ENCODE data around the gene TTC32. TPM values are rescaled to one million over a fixed set of nuclear protein-coding genes. Genes with fewer than 3 reads are reported as not detected.
A peak's percentile ranks its signal among the peaks of the same experiment; 100 is the strongest.

TTC32 gene
- polyA plus RNA-seq, 5 donors, result 23.5 to 45.3 (median 35.2) TPM

DNA sequence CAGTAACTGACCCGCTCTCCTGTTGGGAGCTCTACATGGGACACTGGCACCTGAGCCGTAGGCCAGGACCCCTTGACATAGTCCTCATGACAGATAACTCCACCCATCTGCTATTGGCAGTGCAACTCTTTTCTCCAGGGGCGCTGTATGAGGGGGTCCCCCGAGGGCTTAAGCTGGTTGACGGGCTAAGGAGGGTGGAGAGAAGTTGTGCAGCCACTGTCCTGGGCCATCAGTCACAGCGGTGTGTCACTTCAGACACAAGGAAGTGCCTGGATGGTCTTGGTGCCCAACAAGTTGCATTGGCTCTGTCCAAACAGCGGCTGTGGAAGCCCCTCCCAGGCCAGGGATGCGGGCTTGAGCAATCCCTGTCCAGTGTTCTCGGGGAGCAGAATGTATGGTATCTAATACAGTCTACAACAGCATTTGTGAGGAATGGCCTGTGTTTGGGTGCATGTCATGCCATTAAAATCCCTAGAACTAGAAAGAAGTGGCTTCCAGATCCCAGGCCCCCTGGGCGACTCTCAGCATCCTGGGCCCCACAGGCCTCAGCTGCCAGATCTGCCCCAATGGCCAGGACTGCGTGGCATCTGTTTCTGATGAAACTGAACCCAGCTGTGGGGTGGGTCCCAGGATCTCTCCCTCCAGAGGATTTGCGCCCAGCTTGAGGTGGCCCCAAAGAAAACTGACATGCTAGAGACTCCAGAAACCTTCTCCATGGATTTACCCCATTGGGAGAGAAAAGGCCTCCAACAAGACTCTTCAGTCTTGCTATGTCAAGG lies 23.3 kb downstream of the TTC32 start:
- no peak for DNase-seq

DNA sequence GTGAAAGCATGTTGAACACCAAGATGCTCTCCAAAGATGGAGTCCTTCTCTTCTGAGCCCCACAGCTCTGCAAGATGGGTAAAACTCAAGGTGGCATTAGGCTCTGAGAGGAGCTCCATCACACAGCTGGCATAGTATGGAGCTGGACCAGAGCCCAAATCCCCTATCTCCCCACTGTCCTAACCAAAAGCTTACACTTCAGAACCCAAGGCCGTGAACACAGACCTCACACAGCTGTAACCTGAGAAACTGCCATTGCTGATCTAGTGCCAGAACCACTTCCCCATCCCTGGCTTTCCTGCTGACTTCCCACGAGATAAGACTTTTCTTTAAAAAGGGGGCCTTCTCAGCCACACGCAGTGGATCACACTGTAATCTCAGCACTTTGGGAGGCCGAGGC lies 25.0 kb downstream of the TTC32 start:
- DNase-seq, result no peak

DNA sequence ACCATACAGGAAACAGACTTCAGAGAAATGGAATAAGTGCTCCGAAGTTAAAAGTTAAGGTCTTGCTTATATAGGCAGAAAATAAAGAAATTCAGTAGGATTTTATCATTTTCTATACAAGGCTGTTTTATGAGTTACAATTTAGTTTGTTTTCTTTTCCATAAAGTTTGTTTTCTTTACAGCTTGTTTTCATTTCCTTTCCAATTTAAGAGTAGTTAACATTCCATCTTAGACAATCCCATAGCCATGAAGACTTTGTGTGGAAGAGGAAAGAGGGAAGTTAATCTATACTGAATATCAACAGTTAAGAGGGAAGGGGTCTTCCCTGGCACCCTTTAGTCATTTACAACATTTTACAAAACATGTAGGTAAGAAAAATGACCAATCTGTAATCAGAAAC lies 26.5 kb downstream of the TTC32 start:
- DNase-seq, result no peak

DNA sequence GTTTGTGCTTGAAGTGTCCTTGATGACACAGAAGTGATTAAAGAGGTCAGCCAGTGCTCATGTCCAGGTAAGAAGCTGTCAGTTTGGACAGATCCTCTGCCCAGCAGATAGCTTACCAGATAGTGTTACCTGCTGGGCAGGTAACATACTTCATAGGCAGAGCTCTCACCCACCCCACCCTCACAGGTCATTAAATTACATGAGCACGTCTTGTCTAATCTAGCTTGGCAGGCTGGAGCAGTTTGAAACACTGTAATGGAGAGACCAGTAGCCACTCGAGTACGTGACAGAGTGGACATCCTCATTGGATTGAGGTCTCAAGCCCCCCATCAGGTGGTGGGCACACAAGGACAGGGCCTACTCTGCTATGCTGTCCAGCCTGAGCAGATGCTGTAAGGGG lies 27.1 kb downstream of the TTC32 start:
- DNase-seq, result no peak

DNA sequence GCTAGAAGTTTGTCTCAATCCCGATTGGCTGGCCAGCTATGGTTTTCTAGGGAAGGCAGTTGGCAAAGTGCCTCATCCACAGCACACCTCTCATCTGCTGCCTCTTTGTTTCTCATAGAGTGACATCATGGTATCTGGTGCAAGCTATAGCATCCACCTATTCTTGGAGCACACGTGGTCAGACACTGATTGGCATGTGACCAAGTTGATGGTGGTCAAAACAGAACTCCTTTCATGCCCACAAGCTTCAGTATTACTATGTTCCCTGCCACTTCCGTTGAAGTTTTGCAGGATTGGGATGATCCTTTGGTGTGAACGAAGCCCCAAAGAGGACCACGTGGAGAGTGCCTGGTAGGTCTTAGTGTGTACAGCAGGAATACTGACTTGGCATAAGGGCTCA lies 28.8 kb downstream of the TTC32 start:
- DNase-seq, result no peak

DNA sequence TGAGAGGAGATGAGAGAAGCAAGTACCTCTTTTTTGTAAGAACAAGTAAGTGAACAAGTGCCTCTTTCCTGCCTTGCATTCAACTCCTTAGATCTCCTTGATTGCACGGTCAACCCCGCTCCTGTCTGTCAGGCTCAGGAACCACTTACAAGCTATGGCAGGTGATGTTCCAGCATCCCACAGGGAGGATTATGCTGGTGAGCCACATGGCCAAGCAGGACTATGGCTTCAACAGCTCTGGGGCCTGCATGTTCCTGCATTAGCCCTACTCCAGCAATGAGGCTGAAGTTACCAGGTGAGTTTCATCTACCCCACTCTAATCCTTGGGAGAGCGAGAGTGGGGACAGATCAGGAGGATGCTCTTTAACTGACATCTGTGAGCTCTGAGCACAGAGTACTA lies 29.5 kb downstream of the TTC32 start:
- no peak for DNase-seq

DNA sequence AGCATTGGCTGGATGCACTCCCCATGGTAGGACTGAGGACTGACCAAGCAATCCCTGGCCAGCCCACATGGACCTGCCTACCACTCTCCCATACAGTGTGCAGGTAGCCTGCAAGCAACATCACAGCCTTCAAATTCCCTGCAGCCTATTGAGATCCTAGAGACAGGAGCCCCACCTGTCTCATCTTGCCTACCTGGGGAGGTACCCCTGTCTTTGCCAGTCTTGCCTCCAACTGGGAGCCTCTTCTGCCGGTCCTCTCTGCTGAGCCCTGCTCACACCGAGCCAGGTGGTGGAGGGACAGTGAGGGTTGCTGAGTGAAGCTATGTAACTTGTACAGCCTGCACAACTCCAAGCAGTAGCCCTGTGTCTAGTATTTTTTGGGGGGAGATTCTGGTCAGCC lies 29.9 kb downstream of the TTC32 start:
- no peak for DNase-seq

DNA sequence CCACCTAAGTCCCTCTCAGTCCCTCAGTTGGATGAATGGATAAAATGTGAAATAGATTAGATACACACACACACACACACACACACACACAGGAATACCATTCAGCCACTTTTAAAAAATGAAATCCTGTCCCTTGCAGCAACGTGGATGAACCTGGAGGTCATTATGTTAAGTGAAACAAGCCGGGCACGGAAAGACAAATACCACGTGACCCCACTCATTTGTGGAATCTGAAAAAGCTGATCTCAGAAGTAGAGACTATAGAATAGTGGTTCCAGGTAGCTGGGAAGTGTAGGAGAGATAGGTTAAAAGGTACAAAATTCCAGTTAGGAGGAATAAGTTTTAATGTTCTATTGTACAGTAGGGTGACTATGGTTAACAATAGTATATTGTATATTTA lies 31.0 kb downstream of the TTC32 start:
- no peak for DNase-seq

DNA sequence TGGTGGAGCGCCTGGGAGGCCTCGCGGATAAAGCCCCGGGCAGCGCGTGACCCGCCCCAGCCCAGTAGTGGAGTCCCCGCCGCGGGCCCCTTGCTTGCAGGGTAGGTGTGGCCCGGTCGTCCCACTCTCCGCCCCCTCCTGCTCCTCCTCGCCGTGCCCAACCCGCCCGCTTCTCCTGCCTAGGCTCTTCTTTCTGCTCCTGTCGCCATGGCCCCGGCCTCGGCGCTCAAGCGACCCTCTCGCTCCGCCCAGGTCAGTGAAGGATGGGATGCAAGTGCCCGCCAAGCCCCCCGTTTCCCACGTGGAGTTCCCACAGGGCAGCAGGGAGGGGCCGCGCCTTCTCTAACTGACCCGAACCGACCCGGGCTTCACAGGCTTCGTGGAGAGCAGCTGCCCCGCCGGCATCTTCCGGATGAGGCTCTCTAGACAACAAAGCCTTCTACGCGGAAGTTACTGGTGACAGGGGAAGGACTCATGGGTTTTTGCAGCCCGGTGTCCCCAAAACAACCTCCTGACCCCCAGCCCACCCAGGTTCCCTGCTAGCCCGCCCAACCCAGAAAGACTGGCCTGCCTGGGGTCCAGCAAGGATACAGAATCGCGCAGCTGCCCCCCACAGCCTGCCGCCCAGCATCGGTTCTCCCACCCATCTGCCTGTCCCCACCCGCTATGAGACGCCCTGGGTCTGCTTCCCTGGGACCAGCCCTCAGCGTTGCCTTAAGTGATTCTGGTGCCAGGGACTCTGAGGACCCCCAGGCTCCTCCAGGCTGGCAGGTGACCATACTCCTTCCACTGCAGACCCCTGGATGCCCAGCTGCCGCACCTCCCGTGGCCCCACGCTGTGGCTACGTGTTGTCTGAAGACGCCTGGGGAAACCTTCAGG lies 32.8 kb downstream of the TTC32 start:
- peak; percentile 47 to 52 for DNase-seq

DNA sequence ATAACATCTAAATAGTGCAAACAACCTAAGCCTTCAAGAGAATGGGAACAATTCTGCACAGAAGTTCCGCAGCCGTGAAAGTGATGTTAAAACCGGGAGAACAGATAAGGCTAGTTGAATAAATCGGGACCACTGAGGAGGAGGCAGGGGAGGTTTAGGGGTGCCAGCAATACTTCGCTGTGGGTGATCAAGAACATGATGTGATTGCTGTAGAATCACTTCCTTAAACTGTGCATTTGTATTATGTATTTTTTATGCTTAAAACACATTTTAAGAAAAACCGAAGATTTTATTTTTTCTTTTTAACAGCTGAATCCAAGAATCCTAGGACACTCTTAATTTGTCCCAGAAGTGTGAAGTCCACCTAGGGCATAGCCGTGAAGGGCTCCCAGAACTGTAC lies 33.6 kb downstream of the TTC32 start:
- no peak for DNase-seq

DNA sequence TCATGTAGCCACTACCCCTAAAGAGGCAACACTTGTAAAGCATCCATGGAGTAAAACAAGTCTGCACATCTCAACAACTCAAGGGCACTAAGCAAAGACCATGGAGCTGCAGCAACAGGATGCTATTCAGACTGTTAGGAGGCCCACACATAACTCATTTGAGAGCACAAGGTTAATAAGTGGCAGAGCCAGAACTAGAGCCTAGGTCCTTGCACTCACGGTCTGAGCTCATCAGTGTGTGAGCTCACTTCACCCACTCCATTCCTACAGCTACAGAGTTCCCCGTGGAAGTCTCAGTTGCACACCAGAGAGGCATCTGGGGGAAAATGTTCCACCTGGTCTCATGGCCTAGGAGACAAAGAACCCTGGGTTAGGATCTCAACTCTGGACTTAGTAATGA lies 35.0 kb downstream of the TTC32 start:
- no peak for DNase-seq

DNA sequence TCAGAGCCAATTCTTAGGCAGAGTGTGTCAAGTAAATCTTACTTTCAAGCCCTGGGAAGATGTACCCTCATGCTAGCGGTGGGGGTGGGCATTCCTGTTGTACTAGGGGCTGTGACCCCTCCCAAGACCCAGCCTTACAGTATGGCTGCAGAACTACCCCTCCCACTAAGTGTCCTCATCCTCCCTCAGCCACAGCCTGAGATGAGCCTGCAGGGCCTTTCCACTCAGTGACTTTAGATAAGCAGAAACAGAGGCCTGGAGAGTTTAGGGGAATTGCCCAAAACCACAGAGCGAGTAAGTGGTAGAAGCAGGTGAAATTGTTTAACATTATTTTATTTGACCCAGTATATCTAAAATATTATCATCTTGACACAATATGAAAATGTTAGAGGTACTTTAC lies 36.6 kb downstream of the TTC32 start:
- no peak for DNase-seq

DNA sequence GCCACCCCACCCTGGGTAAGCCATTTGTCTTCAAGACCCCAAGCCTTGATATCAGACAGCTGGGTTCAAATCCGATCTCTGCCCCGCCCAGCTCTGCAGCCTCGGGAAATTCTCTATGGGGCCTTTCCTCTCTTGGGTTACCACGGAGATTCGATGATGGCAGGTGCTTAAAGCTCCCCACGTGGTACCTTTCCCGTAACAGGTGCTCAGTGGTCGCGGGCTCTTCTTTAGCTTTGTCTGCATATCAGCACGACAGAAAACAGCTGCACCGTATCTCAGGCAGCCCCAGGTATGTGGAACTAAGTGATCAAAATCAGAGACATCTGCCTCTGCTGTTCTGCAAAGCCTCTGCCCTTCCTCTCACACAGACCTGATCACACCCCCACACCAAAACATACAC lies 37.4 kb downstream of the TTC32 start:
- DNase-seq, result no peak

DNA sequence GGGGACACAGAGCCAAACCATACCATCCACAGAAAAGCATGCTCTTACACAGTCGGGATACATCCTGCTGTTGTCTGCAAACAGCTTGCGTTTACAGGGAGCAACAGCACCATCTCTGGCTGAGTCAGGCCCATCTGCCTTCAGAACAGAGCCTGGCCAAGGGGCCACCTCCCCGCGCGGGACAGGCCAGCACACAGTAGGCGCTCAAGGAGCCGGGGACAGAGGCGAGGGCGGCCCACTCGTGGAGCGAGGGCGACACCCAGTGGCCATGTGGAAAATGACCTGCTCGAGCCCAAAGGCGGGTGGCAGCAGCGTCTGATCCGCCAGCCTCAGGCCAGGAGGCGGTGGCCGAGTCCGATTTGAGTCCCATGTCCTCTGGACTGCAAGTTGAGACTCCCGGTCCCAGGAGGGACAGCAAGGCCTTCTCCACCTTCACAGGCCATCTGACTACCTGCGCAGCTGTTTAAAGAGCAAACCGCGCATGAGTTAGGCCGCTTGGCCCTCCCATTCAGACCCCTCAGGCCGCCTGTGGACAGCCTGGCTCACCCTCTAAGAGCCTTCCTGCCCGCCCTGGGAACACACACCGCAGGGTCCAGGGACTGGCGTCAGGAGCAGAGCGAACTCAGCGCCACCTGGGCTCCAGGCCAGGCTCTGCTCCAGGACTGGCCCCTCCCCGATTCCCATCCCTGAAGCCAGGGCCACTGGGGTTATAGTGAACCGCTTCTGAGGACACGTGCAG lies 38.3 kb downstream of the TTC32 start:
- DNase-seq, result peak; percentile 49 to 53

DNA sequence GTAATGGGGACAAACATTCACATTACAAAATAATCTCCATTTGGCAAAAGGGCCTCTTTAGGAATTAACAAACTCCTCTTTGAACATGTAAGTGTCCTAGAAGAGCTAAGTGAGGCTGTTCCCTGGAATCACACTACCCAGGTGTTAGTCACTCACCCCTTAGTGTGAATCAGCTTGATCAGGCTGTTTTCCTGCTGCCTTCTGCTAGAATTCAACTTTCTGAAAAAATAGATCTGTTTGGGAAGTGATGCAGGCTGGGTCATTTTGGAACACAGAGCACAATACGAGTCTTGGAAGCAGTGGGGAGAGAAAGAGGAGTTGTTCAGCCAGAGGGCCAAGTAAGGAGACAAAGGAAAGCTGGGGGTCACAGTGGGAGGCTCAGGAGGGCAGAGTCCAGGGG lies 40.0 kb downstream of the TTC32 start:
- DNase-seq, result no peak

DNA sequence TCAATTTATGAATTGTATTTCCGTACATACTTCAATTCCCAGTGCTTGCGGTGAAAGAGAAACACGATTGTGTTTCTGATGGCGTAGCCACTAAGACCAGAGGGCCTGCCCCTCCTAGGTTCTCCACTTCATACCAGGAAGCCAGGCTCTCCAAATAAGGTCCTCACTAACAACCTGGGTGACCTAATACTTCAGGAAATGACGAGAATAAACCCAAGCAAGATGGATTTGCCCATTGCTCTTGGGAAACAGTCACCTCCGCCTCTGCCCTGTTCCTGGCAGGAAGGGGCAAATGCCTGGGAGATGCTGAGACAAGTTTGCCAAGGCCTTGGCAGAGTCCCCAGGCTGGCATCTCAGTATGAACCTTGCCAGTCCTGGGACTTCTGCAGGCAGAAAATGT lies 41.8 kb downstream of the TTC32 start:
- DNase-seq, result no peak

DNA sequence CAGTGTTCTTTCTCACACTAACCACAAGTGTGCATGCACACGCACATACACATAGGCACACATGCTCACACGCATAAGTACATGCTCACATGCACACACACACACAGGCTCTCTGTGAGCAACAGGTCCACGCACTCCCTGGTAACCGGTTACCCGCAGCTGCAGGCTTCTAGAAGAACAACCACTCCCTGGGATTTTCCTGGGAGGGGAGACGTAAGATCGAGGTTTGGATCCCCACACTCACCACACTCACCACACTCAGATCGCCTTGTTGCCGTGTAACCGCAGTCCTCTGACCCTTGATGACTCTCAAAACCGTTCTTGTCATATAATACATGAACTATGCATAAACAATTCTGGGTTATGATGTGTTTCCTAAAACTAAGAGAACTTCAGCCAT lies 42.2 kb downstream of the TTC32 start:
- no peak for DNase-seq

DNA sequence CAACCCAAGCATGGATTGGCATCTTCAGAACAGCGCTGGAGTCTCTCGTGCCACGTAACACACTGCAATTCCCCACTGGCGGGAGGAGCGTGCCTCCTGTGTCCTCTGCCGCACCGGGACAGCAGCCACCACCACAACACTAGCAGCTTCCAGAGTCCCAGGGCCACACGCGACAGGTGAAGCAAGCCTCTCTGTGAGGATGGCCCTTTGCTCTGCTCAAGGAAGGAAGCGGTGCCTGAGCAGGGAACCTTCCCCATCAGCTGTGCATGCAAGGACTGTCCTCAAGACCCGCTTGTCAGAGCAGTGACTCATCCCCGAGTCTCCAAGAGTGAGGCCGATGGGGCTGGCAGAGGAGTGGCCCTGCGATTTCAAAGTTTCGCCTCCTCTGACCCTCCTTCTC lies 44.0 kb downstream of the TTC32 start:
- DNase-seq, result no peak

DNA sequence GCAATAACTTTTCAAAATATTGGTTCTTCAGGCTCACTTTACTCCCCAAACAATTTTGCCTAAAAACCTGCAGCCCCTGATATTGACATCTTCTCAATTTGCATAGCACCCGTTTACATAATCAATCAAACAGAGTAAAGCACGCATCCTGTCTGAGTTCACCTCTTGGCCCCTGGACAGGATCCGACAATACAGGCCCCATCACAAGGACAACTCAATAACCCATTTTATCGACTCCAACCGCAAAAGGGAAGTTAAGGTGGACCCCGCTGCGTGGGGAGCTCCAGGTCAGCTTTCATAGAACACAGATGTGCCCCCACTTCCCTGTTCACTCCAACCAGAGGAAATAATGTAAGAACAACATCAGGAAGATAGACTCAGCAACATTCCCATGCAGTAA lies 44.7 kb downstream of the TTC32 start:
- no peak for DNase-seq

DNA sequence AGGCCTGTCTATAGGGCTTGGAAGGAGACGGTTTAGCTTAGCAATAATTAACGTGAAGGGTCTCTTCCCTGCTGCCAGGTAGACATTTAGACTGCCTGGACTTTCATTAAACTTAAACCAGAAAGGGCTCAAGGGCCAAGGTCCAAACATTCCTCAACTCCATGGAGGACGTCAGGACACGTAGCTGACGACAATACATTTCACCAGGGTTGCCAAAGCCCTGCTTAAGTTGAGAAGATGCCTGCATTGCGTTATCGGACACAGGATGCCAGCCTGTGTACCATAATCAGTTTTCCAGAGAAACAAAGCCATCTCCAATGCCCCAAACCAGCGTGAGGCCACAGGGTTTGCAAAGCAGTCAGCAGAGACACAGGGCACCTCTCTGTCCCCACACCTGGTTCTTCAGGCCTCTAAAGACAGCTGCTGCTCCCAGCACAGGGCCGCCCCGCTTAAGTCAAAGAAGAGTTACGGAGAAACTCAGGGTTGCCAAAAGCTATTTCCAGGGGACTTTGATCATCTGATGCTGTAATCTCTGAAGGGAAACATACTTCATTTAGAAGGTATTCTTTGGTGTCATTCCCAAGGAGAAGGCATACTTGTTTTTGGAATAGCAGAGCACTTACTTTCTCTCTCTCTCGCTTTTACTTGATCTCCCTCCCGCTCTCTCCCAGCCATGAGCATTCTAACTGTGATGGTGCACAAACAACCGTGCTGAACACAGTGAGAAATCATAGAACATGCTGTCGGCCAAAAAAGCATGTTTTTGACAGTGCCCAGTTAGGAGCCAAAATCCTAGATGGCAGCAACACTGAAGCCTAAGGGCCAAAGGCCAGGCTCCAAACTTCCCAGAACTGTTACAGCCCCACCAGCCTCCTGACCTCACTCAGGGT lies 46.0 kb downstream of the TTC32 start:
- no peak for DNase-seq

Measured in right lung (tissue), 5 donors.